Caki2 (cell line): ENCODE data around the gene LRPPRC. TPM values are rescaled to one million over a fixed set of nuclear protein-coding genes. Genes with fewer than 3 reads are reported as not detected.
"Not testable (repeated sequence)": the region's sequence is repeated elsewhere in the genome, so short reads cannot be mapped to it uniquely, and the experiment has no call there.

Source experiments
- DNase-seq: peaks from one replicate; pipeline ENCODE4 v3.0.0-alpha.2; 2015; ENCODE audit warnings: low read depth
- in situ Hi-C: cut with HindIII; loops from 2 replicates; pipeline ENCODE4 v1.10.0; 2016; ENCODE audit warnings: low sequenced_read_pairs, low pct_unique_long_range_greater_than_20kb, mixed read lengths
- total RNA-seq: library from RNA; depleted of rRNA; stranded (reverse); fragments of >200 nt; shearing (Covaris generic); gene quantifications from 2 replicates; pipeline ENCODE4 v1.2.3, GENCODE V29; 2014; ENCODE audit warnings: low replicate concordance

Gene LRPPRC
- total RNA-seq, 1 experiment from 2014 or later: 60.9 TPM

- no peak for DNase-seq
- in situ Hi-C loops: loop anchor here (25.0 kb wide), 1 partner anchor 300 kb away; the partner anchor contains the start of gene PLEKHH2
Observed at GRCh38 chr2:43937269-43937820, 58.4 kb downstream of the LRPPRC start.

GRCh38 chr2:43934567-43934966, 61.2 kb downstream of the LRPPRC start:
- in situ Hi-C loops: loop anchor here (25.0 kb wide), 1 partner anchor 297 kb away; the partner anchor contains the start of gene PLEKHH2
- peak; percentile 19 for DNase-seq

- DNase-seq: no peak
- in situ Hi-C loops: loop anchor here (25.0 kb wide), 1 partner anchor 294 kb away; the partner anchor contains the start of gene PLEKHH2
Observed at GRCh38 chr2:43931293-43931692, 64.5 kb downstream of the LRPPRC start.

GRCh38 chr2:43927442-43927841, 68.3 kb downstream of the LRPPRC start:
- in situ Hi-C loops: loop anchor here (25.0 kb wide), 1 partner anchor 290 kb away; the partner anchor contains the start of gene PLEKHH2
- DNase-seq: no peak

- in situ Hi-C loops: loop anchor here (25.0 kb wide), 1 partner anchor 288 kb away; the partner anchor contains the start of gene PLEKHH2
- no peak for DNase-seq
Observed at GRCh38 chr2:43925431-43925830, 70.4 kb downstream of the LRPPRC start.

- DNase-seq: no peak
- in situ Hi-C loops: no loop called here
Observed at GRCh38 chr2:43924463-43924862, 71.3 kb downstream of the LRPPRC start.

- DNase-seq, in situ Hi-C loops: not testable (repeated sequence)
Observed at GRCh38 chr2:43911136-43911790, 84.5 kb downstream of the LRPPRC start.

- DNase-seq: no peak
- in situ Hi-C loops: no loop called here
Observed at GRCh38 chr2:43906448-43907109, 89.2 kb downstream of the LRPPRC start.

GRCh38 chr2:43905871-43906270, 89.9 kb downstream of the LRPPRC start:
- no peak for DNase-seq
- in situ Hi-C loops: no loop called here

GRCh38 chr2:43905371-43905803, 90.4 kb downstream of the LRPPRC start:
- no peak for DNase-seq
- in situ Hi-C loops: no loop called here

GRCh38 chr2:43899589-43899988, 96.2 kb downstream of the LRPPRC start:
- in situ Hi-C loops: no loop called here

GRCh38 chr2:43898838-43899346, 96.9 kb downstream of the LRPPRC start:
- in situ Hi-C loops: no loop called here
- no peak for DNase-seq

More at GRCh38 chr2:43899589-43899988, 96.2 kb downstream of the LRPPRC start:
- DNase-seq: no peak

GRCh38 chr2:43898134-43898837, 97.5 kb downstream of the LRPPRC start:
- in situ Hi-C loops: no loop called here
- no peak for DNase-seq

- no peak for DNase-seq
- in situ Hi-C loops: no loop called here
Observed at GRCh38 chr2:43897492-43897891, 98.3 kb downstream of the LRPPRC start.

GRCh38 chr2:43896906-43897305, 98.9 kb downstream of the LRPPRC start:
- no peak for DNase-seq
- in situ Hi-C loops: no loop called here

- in situ Hi-C loops: no loop called here
- no peak for DNase-seq
Observed at GRCh38 chr2:43894743-43895142, 101.0 kb downstream of the LRPPRC start.

- no peak for DNase-seq
- in situ Hi-C loops: no loop called here
Observed at GRCh38 chr2:43890855-43891254, 104.9 kb downstream of the LRPPRC start.

- DNase-seq: no peak
- in situ Hi-C loops: no loop called here
Observed at GRCh38 chr2:43889416-43889815, 106.4 kb downstream of the LRPPRC start.
